GM12878 (cell line): ENCODE results near the gene EIF4E1B. TPM values are rescaled to one million over a fixed set of nuclear protein-coding genes. Genes with fewer than 3 reads are reported as not detected.

ENCODE experiments used
- ATAC-seq: fragments of 200-7000 bp; cut with Tn5 transposase; 3 replicates; pipeline ENCODE4 v1.9.1; 2020; ENCODE audit warnings: mild to moderate bottlenecking, moderate library complexity
- BruUV-seq: library from RNA; stranded (reverse); fragments of 400-500 nt; replicated peaks from 2 replicates; lab custom pipeline; 2021; lab: Mats Ljungman, UMichigan
- CTCF ChIA-PET: fragments of 300-600 bp; sonication (Branson Sonifier 250); formaldehyde crosslinking; extraction: SDS; loops from one replicate; lab custom pipeline; 2021; ENCODE audit warnings: inconsistent platforms; lab: Yijun Ruan, JAX
- POLR2A ChIA-PET: fragments of 350-600 bp; formaldehyde crosslinking; extraction: SDS; loops from one replicate; lab custom pipeline; 2021; ENCODE audit warnings: inconsistent platforms; lab: Charles Lee
- RAD21 ChIA-PET: fragments of 300-600 bp; sonication (Branson Sonifier 250); formaldehyde crosslinking; loops from one replicate; lab custom pipeline; 2023; ENCODE audit warnings: antibody characterized with exemption; ENCODE audit not compliant: unreplicated experiment; lab: Charles Lee
- SMC1A ChIA-PET: fragments of 300-600 bp; sonication (Branson Sonifier 250); formaldehyde crosslinking; loops from one replicate; lab custom pipeline; 2023; ENCODE audit not compliant: unreplicated experiment, uncharacterized antibody; lab: Charles Lee
- DNase-seq: peaks from one replicate; pipeline ENCODE4 v3.0.0-alpha.2; 2011; ENCODE audit warnings: low read depth, low spot score
- FAIRE-seq: peaks from 3 replicates; lab custom pipeline; 2011; peaks lifted over from hg19 to GRCh38; lab: Jason Lieb, UNC
- H2AFZ ChIP-seq: 2 replicates; pipeline ENCODE4 v1.6.0; 2011; ENCODE audit warnings: low read depth, low read length, control low read depth; ENCODE audit not compliant: control insufficient read depth
- H3K27ac ChIP-seq: 2 replicates; pipeline ENCODE4 v1.5.1; 2011; ENCODE audit warnings: control low read depth; ENCODE audit not compliant: control insufficient read depth, insufficient read depth
- H3K27me3 ChIP-seq, 2 experiments: replicated peaks in 1 of 2; 2 replicates each; pipeline versions ENCODE4 v1.6.0 to v1.6.1; 2011; ENCODE audit warnings: low read length in 1 of 2; ENCODE audit not compliant: control insufficient read depth in 2 of 2, insufficient read depth in 2 of 2
- H3K36me3 ChIP-seq, 2 experiments: 2 replicates each; pipeline ENCODE4 v1.5.1; 2011; ENCODE audit warnings: low read length in 1 of 2; ENCODE audit not compliant: control insufficient read depth in 2 of 2, insufficient read depth in 2 of 2
- H3K4me1 ChIP-seq: 2 replicates; pipeline ENCODE4 v1.6.1; 2011; ENCODE audit warnings: mild to moderate bottlenecking, low read length, moderate library complexity, mixed read lengths; ENCODE audit not compliant: control insufficient read depth, insufficient read depth
- H3K4me2 ChIP-seq: 2 replicates; pipeline ENCODE4 v1.6.0; 2011; ENCODE audit warnings: control low read depth; ENCODE audit not compliant: control insufficient read depth, insufficient read depth
- H3K4me3 ChIP-seq: fragments of 200-600 bp; sonication (generic); 2 replicates; pipeline ENCODE4 v1.5.1; 2016
- H3K79me2 ChIP-seq: 2 replicates; pipeline ENCODE4 v1.6.0; 2011; ENCODE audit warnings: low read length; ENCODE audit not compliant: control insufficient read depth, insufficient read depth
- H3K9ac ChIP-seq: 2 replicates; pipeline ENCODE4 v1.8.0; 2011; ENCODE audit warnings: low read length, control low read depth, mixed read lengths; ENCODE audit not compliant: control insufficient read depth, insufficient read depth
- H3K9me3 ChIP-seq: replicated peaks from 3 replicates; pipeline ENCODE4 v1.5.1; 2011; ENCODE audit warnings: mild to moderate bottlenecking, low read length; ENCODE audit not compliant: control insufficient read depth, insufficient read depth
- H4K20me1 ChIP-seq: 2 replicates; pipeline ENCODE4 v1.6.0; 2011; ENCODE audit not compliant: control insufficient read depth, insufficient read depth
- CBX3 ChIP-seq: fragments of 200-600 bp; sonication (generic); IDR thresholded peaks from 2 replicates; pipeline ENCODE4 v1.6.1; 2016; ENCODE audit warnings: low read depth, borderline replicate concordance
- FOS ChIP-seq: IDR thresholded peaks from 3 replicates; pipeline ENCODE4 v1.6.1; 2011; ENCODE audit warnings: borderline replicate concordance; ENCODE audit not compliant: insufficient read length; ENCODE audit errors: extremely low read depth
- FOXK2 ChIP-seq: fragments of 450-650 bp; IDR thresholded peaks from 2 replicates; pipeline ENCODE4 v1.6.1; 2017; ENCODE audit warnings: mild to moderate bottlenecking, moderate library complexity
- NR2C2 ChIP-seq: IDR thresholded peaks from 2 replicates; pipeline ENCODE4 v1.6.1; 2011; ENCODE audit warnings: borderline replicate concordance, low read depth; ENCODE audit not compliant: control insufficient read depth, insufficient read length
- POU2F2 ChIP-seq: IDR thresholded peaks from 3 replicates; pipeline ENCODE4 v1.6.1; 2011; ENCODE audit warnings: low read depth, mild to moderate bottlenecking, low read length, borderline replicate concordance
- RCOR1 ChIP-seq: conservative IDR thresholded peaks from 2 replicates; pipeline ENCODE4 v1.6.1; 2012; ENCODE audit warnings: low read depth, low read length, improper control_type of control experiment
- SMC3 ChIP-seq: IDR thresholded peaks from 2 replicates; pipeline ENCODE4 v1.6.1; 2011; ENCODE audit warnings: low read length, improper control_type of control experiment, borderline replicate concordance
- SREBF2 ChIP-seq: IDR thresholded peaks from 2 replicates; pipeline ENCODE4 v1.6.1; 2012; ENCODE audit warnings: mild to moderate bottlenecking, low read length
- ZNF384 ChIP-seq: IDR thresholded peaks from 2 replicates; pipeline ENCODE4 v1.6.1; 2012; ENCODE audit warnings: low read depth, mild to moderate bottlenecking, low read length, improper control_type of control experiment, borderline replicate concordance
- ZSCAN29 ChIP-seq: fragments of 450-650 bp; IDR thresholded peaks from 2 replicates; pipeline ENCODE4 v1.6.1; 2017; ENCODE audit warnings: mild to moderate bottlenecking, moderate library complexity
- WGBS: methylation state at CpG from one replicate; pipeline ENCODE4 v1.1.6; 2016; ENCODE audit warnings: low lambda C conversion rate; ENCODE audit not compliant: insufficient replicate concordance, insufficient coverage; ENCODE audit errors: missing lambda C conversion rate; 5-methylcytosine and 5-hydroxymethylcytosine counted together
- in situ Hi-C: fragments of 300-500 bp; cut with MboI; formaldehyde crosslinking; loops from 9 replicates; pipeline ENCODE4 v1.14.3; 2018; ENCODE audit warnings: mixed read lengths
- intact Hi-C: fragments of 100-400 bp; cut with micrococcal nuclease; formaldehyde crosslinking; loops from one replicate; pipeline ENCODE4 v1.14.2; 2022; ENCODE audit not compliant: unreplicated experiment
- polyA plus RNA-seq, 11 experiments: library from polyadenylated mRNA; depleted of rRNA in 4 of 11; unstranded in 6 of 11; stranded (reverse) in 5 of 11; fragments of >200 nt; fragmentation: Nextera tagmentation in 4 of 11; fragmentation: Illumina TruSeq in 1 of 11; extraction: Ambion mirVana in 4 of 11; extraction: Trizol in 1 of 11; gene quantifications; 1 replicate in 1 of 11; 2 replicates in 10 of 11; pipeline versions ENCODE4 v1.2.1 to v1.2.3, GENCODE V29; 2011 to 2016; ENCODE audit warnings: inconsistent platforms in 2 of 11, missing spikeins in 2 of 11, low read depth in 1 of 11
- total RNA-seq, 4 experiments: library from RNA; depleted of rRNA in 3 of 4; stranded (reverse); fragments of >200 nt in 3 of 4; fragmentation: Illumina TruSeq in 1 of 4; extraction: Trizol in 1 of 4; gene quantifications; 2 replicates each; pipeline versions ENCODE4 v1.2.1 to v1.2.3, GENCODE V29; 2013 to 2021
- TF ChIP-seq, protein P1 (sequence below): IDR thresholded peaks from 2 replicates; pipeline ENCODE4 v1.6.1; 2011; ENCODE audit warnings: mild to moderate bottlenecking, low read depth, low read length, moderate library complexity; ENCODE audit not compliant: insufficient replicate concordance
- TF ChIP-seq, protein P2 (sequence below): IDR thresholded peaks from 2 replicates; pipeline ENCODE4 v1.6.1; 2011; ENCODE audit warnings: borderline replicate concordance, low read depth, mild to moderate bottlenecking, moderate library complexity, low read length; ENCODE audit not compliant: insufficient read depth, poor library complexity, severe bottlenecking
- TF ChIP-seq, protein P3 (sequence below): IDR thresholded peaks from 2 replicates; pipeline ENCODE4 v1.6.1; 2012; ENCODE audit warnings: low read depth, low read length, improper control_type of control experiment

EIF4E1B gene
- total and polyA plus RNA-seq, 10 of the 15 experiments (the other 5 are each of a cell fraction or from before 2014, with no cell fraction given) = not detected

DNA sequence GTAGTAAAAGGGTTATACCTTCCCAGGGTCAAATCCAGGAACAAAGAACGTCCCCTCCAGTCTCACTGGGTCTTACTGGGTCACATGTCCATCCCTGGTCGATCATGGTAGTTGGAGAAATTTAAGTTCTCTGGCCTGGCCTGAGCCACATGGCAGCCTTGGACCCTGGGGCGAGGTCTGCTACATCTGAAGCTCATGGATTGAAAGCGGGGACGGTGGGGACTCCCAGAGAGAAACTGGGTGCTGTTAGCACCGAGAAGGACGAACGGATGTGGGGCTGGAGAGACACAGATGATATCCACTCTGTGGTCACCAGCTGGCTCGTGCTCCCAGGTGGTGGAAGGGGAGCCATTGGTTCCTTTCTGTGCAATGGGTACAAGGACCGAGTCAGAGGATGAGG is 63.7 kb downstream of the EIF4E1B start:
- ChIA-PET POLR2A (interaction anchor here (0.5 to 0.6 kb wide), 2 partner anchors 84 to 470 kb away, joined by 3 to 7 read pairs; no protein-coding TSS in a partner anchor), RAD21 (no interaction called here)
- ATAC-seq = no peak
- H3K4me3 ChIP-seq = no peak overlapping the region
- no peak for FAIRE-seq
- no TSS peak for BruUV-seq
- intact Hi-C loops = no loop called here
- H2AFZ ChIP-seq = no peak overlapping the region
- H3K9ac ChIP-seq = no peak overlapping the region
- H3K27ac ChIP-seq = no peak overlapping the region
- TF ChIP-seq RCOR1 = no peak
- TF ChIP-seq SREBF2 = no peak
- TF ChIP-seq ZNF384 = no peak
- no peak for TF ChIP-seq FOXK2
- no peak for TF ChIP-seq CBX3
- TF ChIP-seq, protein P1, sequence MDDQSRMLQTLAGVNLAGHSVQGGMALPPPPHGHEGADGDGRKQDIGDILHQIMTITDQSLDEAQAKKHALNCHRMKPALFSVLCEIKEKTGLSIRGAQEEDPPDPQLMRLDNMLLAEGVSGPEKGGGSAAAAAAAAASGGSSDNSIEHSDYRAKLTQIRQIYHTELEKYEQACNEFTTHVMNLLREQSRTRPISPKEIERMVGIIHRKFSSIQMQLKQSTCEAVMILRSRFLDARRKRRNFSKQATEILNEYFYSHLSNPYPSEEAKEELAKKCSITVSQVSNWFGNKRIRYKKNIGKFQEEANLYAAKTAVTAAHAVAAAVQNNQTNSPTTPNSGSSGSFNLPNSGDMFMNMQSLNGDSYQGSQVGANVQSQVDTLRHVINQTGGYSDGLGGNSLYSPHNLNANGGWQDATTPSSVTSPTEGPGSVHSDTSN = no peak
- TF ChIP-seq SMC3 = no peak
- TF ChIP-seq, protein P2, sequence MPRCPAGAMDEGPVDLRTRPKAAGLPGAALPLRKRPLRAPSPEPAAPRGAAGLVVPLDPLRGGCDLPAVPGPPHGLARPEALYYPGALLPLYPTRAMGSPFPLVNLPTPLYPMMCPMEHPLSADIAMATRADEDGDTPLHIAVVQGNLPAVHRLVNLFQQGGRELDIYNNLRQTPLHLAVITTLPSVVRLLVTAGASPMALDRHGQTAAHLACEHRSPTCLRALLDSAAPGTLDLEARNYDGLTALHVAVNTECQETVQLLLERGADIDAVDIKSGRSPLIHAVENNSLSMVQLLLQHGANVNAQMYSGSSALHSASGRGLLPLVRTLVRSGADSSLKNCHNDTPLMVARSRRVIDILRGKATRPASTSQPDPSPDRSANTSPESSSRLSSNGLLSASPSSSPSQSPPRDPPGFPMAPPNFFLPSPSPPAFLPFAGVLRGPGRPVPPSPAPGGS = no peak
- TF ChIP-seq ZSCAN29 = no peak
- no peak for TF ChIP-seq POU2F2
- TF ChIP-seq NR2C2 = no peak
- TF ChIP-seq FOS = no peak
- TF ChIP-seq, protein P3, sequence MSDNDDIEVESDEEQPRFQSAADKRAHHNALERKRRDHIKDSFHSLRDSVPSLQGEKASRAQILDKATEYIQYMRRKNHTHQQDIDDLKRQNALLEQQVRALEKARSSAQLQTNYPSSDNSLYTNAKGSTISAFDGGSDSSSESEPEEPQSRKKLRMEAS = no peak
- TF ChIP-seq, all 136 proteins: peak for 0
- peaks cover 0 to 7% of the 10 kb centered on the region in 2 experiments; a peak in 3 of 4 replicates for H3K27me3 ChIP-seq
- SMC1A ChIA-PET = no interaction called here
- H3K36me3 ChIP-seq = no peaks in the 10 kb centered on the region
- WGBS = 32% methylated on average over 10 of the region's 10 CpGs
- no peak overlapping the region for H3K4me2 ChIP-seq
- in situ Hi-C loops = no loop called here
- no peaks in the 10 kb centered on the region for H4K20me1 ChIP-seq
- H3K9me3 ChIP-seq = no peaks in the 10 kb centered on the region
- no peaks in the 10 kb centered on the region for H3K79me2 ChIP-seq
- no peak for DNase-seq
- H3K4me1 ChIP-seq = no peaks in the 10 kb centered on the region
- CTCF ChIA-PET = interaction anchor here (2.1 kb wide), 1 partner anchor 34 kb away, joined by 14 read pairs; no protein-coding TSS in a partner anchor
